ENCODE measurements around the gene NSUN6.

The NSUN6 gene

GRCh38 chr10:18542832-18543231 lies 108.6 kb downstream of the NSUN6 start:
- TF ChIP-seq CTCF (conservative IDR thresholded peaks at IDR 0.05; ENCODE audit: control insufficient read depth, insufficient read depth, low read depth, low read length) = no peak
- peak; percentile 44 for DNase-seq (ENCODE audit: low read depth)
- no peak overlapping the region for H3K4me3 ChIP-seq (ENCODE audit: control insufficient read depth, low read depth, low read length)

GRCh38 chr10:18540195-18540594 lies 111.2 kb downstream of the NSUN6 start:
- no peak for TF ChIP-seq CTCF (conservative IDR thresholded peaks at IDR 0.05; ENCODE audit: control insufficient read depth, insufficient read depth, low read depth, low read length)
- no peak overlapping the region for H3K4me3 ChIP-seq (ENCODE audit: control insufficient read depth, low read depth, low read length)
- DNase-seq (ENCODE audit: low read depth) = no peak

GRCh38 chr10:18539335-18539734 lies 112.1 kb downstream of the NSUN6 start:
- TF ChIP-seq CTCF (conservative IDR thresholded peaks at IDR 0.05; ENCODE audit: control insufficient read depth, insufficient read depth, low read depth, low read length) = no peak
- H3K4me3 ChIP-seq (ENCODE audit: control insufficient read depth, low read depth, low read length) = no peak overlapping the region
- DNase-seq (ENCODE audit: low read depth) = no peak

- no peak for DNase-seq (ENCODE audit: low read depth)
- H3K4me3 ChIP-seq (ENCODE audit: control insufficient read depth, low read depth, low read length) = no peak overlapping the region
- TF ChIP-seq CTCF (conservative IDR thresholded peaks at IDR 0.05; ENCODE audit: control insufficient read depth, insufficient read depth, low read depth, low read length) = no peak
These were observed 117.5 kb downstream of the NSUN6 start for GRCh38 chr10:18533896-18534295.

GRCh38 chr10:18532881-18533535 lies 118.4 kb downstream of the NSUN6 start:
- H3K4me3 ChIP-seq (ENCODE audit: control insufficient read depth, low read depth, low read length) = no peak overlapping the region
- no peak for TF ChIP-seq CTCF (conservative IDR thresholded peaks at IDR 0.05; ENCODE audit: control insufficient read depth, insufficient read depth, low read depth, low read length)
- no peak for DNase-seq (ENCODE audit: low read depth)

- H3K4me3 ChIP-seq (ENCODE audit: control insufficient read depth, low read depth, low read length) = no peak overlapping the region
- no peak for TF ChIP-seq CTCF (conservative IDR thresholded peaks at IDR 0.05; ENCODE audit: control insufficient read depth, insufficient read depth, low read depth, low read length)
- no peak for DNase-seq (ENCODE audit: low read depth)
These were observed 123.1 kb downstream of the NSUN6 start for GRCh38 chr10:18528292-18528691.

GRCh38 chr10:18527687-18528086 lies 123.7 kb downstream of the NSUN6 start:
- H3K4me3 ChIP-seq (ENCODE audit: control insufficient read depth, low read depth, low read length) = no peak overlapping the region
- DNase-seq (ENCODE audit: low read depth) = no peak
- no peak for TF ChIP-seq CTCF (conservative IDR thresholded peaks at IDR 0.05; ENCODE audit: control insufficient read depth, insufficient read depth, low read depth, low read length)
